GM12801 (cell line): ENCODE results near the gene SLC2A9.

Experiments
- CTCF ChIP-seq: IDR thresholded peaks from one replicate; pipeline ENCODE4 v1.5.1; 2011; ENCODE audit warnings: control low read depth; ENCODE audit not compliant: insufficient read length; ENCODE audit errors: extremely low read depth

The SLC2A9 gene

DNA sequence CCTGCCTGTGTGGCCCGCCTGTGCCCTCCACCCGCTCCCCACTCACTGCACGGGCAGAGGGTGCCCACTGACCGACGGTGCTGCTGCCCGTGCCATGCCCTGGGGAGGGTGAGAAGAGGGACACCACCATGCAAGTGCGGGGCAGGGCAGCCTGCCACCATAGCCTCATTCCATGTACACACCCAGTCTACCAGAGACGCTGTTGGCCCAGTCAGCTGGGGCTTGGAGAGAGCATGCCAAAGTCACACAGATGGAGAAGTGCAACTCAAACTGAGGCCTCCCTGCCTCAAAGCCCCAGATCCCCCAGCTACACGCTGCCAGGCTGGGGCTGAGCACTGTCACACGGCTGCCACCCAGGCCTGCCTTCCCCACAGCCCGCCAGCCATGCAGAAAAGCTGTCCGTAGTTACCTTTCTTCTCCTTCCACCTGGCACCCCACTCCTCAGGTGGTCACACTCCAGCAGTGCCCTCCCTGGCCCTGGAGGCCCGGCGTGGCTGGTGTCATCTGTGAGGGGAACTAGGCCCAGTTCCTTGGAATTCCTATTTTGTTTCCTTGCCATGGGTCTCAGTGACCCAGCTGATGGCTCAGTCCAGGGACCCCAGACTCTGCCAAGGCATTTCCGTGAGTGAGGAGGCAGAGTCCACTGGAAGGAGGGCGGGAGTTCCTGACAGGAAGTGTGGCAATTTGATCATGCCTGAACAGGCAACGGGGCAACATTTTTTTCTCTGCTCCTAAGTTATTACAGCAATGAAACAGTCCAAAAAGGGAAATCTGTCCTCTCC is at the start of gene SLC2A9:
Gene SLC2A9, minus strand, starts transcription at position 627 of the 782 bp plus-strand sequence. Its CDS starts 68 bp downstream, at position 559.
- TF ChIP-seq CTCF = no peak

DNA sequence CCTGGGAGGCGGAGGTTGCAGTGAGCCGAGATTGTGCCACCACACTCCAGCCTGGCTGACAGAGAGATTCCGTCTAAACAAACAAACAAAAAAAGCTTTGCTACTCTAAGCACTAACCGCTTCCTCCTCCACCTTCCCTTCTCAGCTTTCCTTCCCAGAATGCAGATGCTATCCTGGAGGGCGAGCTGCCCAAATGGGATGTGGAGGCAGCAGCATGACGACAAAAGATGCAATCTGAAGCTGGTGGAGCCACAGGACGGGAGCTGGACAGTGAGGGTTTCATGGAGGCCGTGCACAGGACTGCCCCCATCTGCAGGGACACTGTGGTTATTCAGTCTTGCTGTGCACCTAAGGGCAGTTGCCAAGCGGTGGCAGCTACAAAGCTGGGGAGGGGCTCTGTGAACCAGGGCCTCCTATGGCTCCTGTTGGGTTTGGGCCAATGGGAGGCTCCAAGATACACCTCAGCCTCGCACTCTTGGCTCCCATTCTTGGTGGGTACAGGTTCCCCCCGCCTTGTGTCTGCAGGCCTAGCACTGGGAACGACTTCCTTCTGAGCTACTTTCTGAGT is 47.9 kb upstream of the SLC2A9 start:
- no peak for TF ChIP-seq CTCF

DNA sequence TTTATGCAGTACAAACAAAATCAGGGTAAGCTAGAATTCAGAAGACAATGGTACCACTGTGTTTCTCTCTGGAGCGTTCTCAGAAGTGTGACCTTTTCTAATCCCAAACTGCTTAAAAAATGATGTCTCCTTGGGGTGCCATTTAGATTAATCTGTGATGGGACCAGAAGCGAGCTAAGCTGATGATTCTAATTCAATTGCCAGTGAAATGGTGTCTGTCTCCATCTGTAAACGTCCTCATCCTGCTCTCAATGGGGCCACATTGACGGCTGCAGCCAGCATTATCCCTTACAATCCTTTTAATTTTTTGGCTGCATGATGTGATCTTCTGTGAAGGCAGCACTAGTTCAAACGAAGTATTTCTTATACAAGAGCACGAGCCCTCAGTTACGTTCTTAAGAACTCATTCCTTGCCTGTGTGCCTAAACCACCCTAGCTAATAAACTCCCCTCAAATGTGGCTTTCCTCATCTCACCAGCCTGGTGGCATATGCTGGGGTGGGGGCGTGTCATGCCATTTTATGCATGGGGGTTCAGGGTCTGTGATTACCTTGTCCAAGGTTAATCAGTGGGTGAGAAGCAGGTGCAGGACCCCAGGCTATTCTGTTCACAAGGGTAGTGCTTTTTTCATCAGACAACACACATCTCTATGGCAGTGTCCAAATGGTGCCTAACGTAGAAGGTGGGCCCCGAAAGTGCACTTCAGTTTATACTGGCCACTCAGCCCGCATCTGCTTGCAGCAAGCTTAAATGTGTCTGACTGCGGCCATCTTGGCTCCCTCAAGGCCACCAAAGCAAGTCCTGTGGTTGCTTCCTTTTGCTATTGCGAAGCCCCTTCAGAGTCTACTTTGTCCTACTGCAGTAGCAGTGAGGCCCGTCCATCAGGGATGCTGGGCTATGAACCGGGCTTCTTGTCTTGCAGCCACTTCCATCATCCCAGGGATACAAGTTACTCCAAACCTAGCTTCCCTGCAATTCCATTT is 45.7 kb upstream of the SLC2A9 start:
- no peak for TF ChIP-seq CTCF

DNA sequence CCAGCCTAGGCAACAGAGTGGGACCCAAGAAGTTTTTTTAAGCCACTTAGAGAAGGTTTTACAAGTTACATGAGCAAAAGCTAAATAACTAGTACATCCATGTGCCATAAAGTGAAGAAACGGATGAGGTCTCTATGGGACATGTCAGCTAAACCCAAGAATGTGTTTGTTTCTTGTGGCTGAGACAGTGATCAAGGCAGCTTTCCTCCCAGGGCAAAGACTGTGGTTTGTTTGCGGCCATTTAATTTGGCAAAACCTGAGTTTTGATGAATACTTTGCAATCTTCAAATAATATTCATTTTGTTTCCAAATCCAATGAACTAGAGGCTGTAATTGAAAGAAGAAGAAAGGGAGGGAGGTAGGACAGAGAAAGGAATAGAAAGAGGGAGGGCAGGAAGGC is 44.9 kb upstream of the SLC2A9 start:
- TF ChIP-seq CTCF = no peak

DNA sequence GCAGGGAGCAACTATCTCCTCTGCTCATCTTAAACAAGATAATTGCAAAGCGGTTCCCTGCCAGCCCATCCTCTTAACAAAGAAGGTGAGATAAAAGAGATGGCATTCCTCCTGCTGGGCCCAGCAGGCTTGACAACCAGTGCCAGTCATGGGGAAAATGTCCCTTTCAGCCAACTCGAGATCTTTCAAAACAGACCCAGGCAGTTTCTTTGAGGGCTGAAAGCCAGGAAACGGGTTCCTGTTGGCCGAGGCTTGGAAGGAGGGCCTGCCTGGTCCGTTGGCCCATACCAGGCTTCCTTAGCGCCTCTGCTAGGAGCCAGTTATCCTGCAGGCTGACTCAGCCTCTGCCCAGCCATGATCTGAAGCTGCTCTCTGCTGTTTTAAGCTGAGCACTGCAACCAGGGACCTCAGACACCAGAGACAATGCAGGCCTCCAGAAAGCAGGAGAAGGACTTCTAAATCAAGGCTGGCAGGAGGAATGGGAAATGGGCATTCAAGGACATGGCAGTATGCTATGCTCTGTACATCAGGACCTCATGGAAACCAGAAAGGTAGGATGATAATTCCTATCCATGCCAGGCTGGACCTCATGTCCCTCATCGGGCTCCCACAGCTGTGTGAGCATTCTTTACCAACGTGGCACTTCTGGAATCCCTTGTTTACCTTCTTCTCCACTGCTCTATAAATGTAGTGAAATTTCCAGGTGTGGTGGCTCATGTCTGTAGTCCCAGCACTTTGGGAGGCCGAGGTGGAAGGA is 42.4 kb upstream of the SLC2A9 start:
- TF ChIP-seq CTCF = no peak

- TF ChIP-seq CTCF = no peak
Measured at GRCh38 chr4:10061650-10062415, 40.5 kb upstream of the SLC2A9 start.
